ENCODE results near the gene MYL10. TPM values are rescaled to one million over a fixed set of nuclear protein-coding genes. Genes with fewer than 3 reads are reported as not detected.

MYL10 gene
- total RNA-seq, 2 experiments from 2014 or later = not detected

DNA sequence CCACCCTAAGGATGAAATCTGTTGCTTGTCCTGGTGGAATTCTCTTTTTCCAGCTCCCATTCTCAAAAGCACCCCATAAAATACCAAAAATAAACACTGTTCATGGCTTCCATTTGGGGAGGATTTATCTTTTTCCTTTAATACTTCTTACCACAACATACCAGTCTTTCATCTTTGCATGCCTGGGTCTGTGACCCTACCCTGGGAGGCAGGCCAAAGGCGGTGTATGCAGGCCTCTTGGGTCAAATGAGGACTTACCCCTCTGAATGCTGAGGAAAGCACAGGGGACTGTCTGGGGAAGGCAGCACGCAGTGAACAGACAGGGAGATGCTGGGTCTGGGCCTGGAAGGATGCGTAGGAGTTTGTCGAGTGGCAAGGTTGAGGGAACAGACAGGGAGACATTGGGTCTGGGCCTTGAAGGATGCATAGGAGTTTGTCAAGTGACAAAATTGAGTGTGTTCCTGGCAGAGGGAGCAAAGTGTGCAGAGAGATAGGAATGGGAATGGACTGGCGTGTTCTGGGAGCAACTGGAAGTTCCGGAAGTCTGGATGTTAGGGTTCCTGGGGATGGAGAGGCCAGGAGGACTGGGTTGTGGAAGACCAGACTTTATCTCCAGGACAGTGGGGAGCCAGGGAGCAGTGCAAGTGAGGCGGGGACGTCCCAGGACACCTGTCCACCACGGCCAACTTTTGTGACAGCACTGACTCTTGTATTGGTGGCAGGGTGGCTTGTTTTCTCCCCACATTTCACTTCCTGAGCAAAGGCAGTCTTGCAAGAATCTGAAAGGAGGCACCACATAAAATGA lies 40.8 kb downstream of the MYL10 start:
- H3K9me3 Mint-ChIP-seq (ENCODE audit: insufficient read depth) = no peaks in the 10 kb centered on the region
- ATAC-seq (no peak), DNase-seq (no peak)
- POLR2A ChIA-PET = interaction anchor here (0.6 kb wide), 1 partner anchor 274 kb away, joined by 3 read pairs; no protein-coding TSS in a partner anchor
- H3K27me3 Mint-ChIP-seq (ENCODE audit: low read depth) = no peaks in the 10 kb centered on the region
- H3K4me1 Mint-ChIP-seq (ENCODE audit: low read depth) = no peaks in the 10 kb centered on the region
- CTCF ChIA-PET = interaction anchor here (1.5 kb wide), 1 partner anchor 11 kb away, joined by 4 read pairs; no protein-coding TSS in a partner anchor
- no peak overlapping the region for H3K27ac Mint-ChIP-seq
- H3K4me3 Mint-ChIP-seq = no peak overlapping the region
- H3K36me3 Mint-ChIP-seq (ENCODE audit: low read depth) = no peaks in the 10 kb centered on the region

GRCh38 chr7:101586906-101587677 lies 42.0 kb downstream of the MYL10 start:
- Mint-ChIP-seq H3K27ac (no peak overlapping the region), H3K9me3 (ENCODE audit: insufficient read depth) (no peaks in the 10 kb centered on the region), H3K4me3 (no peak overlapping the region), H3K36me3 (ENCODE audit: low read depth) (no peaks in the 10 kb centered on the region), H3K4me1 (ENCODE audit: low read depth) (no peaks in the 10 kb centered on the region), H3K27me3 (ENCODE audit: low read depth) (no peaks in the 10 kb centered on the region)
- no peak for ATAC-seq
- CTCF ChIA-PET = interaction anchor here (1.5 kb wide), 1 partner anchor 10 kb away, joined by 4 read pairs; no protein-coding TSS in a partner anchor
- no peak for DNase-seq
- POLR2A ChIA-PET = no interaction called here

- DNase-seq = no peak
- ATAC-seq = no peak
- H3K4me3 Mint-ChIP-seq = no peak overlapping the region
- no peaks in the 10 kb centered on the region for H3K36me3 Mint-ChIP-seq (ENCODE audit: low read depth)
- H3K9me3 Mint-ChIP-seq (ENCODE audit: insufficient read depth) = no peaks in the 10 kb centered on the region
- ChIA-PET POLR2A (interaction anchor here (0.9 kb wide), 1 partner anchor 9 kb away, joined by 4 read pairs; no protein-coding TSS in a partner anchor), CTCF (interaction anchor here (1.5 kb wide), 1 partner anchor 9 kb away, joined by 4 read pairs; no protein-coding TSS in a partner anchor)
- H3K4me1 Mint-ChIP-seq (ENCODE audit: low read depth) = no peaks in the 10 kb centered on the region
- H3K27me3 Mint-ChIP-seq (ENCODE audit: low read depth) = no peaks in the 10 kb centered on the region
- no peak overlapping the region for H3K27ac Mint-ChIP-seq
These were observed 42.8 kb downstream of the MYL10 start for GRCh38 chr7:101586078-101586905.

DNA sequence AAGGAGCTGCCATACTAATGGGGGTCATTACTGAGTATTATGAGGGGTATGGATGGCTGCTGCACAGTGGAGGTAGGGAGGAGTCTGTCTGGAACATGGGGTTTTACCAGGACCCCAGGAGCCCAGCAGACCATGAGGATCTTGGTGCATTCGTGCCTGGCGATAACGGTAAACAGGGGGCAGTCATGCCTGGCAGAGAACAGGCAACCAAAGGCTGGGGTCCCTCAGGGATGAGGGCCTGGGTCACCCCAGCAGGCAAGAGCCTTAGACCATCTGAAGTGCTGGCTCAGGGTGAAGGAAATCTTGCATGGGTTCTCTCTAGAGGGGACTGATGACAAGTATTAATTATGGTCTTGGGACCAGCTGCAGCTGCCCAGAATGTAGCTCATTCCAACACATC lies 46.1 kb downstream of the MYL10 start:
- Mint-ChIP-seq H3K27me3 (ENCODE audit: low read depth) (peaks cover 2% of the 10 kb centered on the region), H3K4me3 (no peak overlapping the region), H3K4me1 (ENCODE audit: low read depth) (no peaks in the 10 kb centered on the region), H3K9me3 (ENCODE audit: insufficient read depth) (no peaks in the 10 kb centered on the region), H3K36me3 (ENCODE audit: low read depth) (no peaks in the 10 kb centered on the region), H3K27ac (no peak overlapping the region)
- ChIA-PET CTCF (no interaction called here), POLR2A (no interaction called here)
- ATAC-seq = no peak
- DNase-seq = no peak

DNA sequence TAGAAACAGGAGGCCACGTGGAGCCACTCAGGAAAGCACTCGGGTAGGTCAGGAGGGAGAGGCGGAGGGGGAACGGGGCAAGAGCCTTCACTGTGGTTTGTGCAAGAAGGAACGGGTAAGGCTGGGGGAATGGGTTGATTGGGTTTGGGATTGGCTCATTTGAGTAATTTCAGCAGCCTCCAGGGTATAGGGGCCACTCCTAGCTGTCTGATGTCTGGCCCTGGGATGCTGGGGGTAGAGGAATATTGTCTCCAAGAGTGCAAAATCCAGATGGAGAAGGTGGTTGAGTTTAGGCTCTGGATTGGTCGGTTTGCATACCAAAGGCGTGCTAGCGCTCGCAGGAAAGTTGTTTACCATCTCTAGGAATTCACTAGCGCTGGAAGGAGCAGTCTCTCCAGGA lies 47.2 kb downstream of the MYL10 start:
- H3K4me1 Mint-ChIP-seq (ENCODE audit: low read depth) = no peaks in the 10 kb centered on the region
- DNase-seq = no peak

DNA sequence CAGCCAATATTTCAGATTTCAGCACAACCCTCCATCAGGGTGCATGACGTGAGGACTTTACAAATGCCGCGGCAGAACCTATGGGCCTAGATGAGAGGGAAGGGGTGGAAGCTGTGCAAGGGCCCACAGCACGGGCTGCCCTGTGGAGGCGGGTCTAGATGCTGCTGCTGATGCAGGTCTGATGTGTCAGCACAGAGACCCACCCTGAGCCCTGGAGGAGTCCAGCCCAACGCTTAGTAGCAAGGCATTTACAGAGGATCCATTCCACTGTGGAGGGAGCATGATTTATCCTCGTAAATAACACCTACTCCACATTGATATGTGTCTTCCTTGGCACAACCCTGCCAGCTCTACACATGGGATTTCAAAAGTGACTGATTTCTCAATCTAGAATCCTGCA lies 48.5 kb downstream of the MYL10 start:
- H3K4me3 Mint-ChIP-seq = no peak overlapping the region
- ATAC-seq (no peak), DNase-seq (no peak)
- H3K27ac Mint-ChIP-seq = no peak overlapping the region
- H3K9me3 Mint-ChIP-seq (ENCODE audit: insufficient read depth) = no peaks in the 10 kb centered on the region
- H3K4me1 Mint-ChIP-seq (ENCODE audit: low read depth) = no peaks in the 10 kb centered on the region
- H3K27me3 Mint-ChIP-seq (ENCODE audit: low read depth) = peaks cover 4% of the 10 kb centered on the region
- no peaks in the 10 kb centered on the region for H3K36me3 Mint-ChIP-seq (ENCODE audit: low read depth)
- ChIA-PET CTCF (no interaction called here), POLR2A (interaction anchor here (0.6 kb wide), 1 partner anchor 26 kb away, joined by 4 read pairs; no protein-coding TSS in a partner anchor)

More for the DNA sequence above, 47.2 kb downstream of the MYL10 start:
- Mint-ChIP-seq H3K27ac (no peak overlapping the region), H3K4me3 (no peak overlapping the region), H3K9me3 (ENCODE audit: insufficient read depth) (no peaks in the 10 kb centered on the region), H3K36me3 (ENCODE audit: low read depth) (no peaks in the 10 kb centered on the region), H3K27me3 (ENCODE audit: low read depth) (peaks cover 2% of the 10 kb centered on the region)
- CTCF ChIA-PET = no interaction called here
- POLR2A ChIA-PET = no interaction called here
- no peak for ATAC-seq

GRCh38 chr7:101578552-101578951 lies 50.5 kb downstream of the MYL10 start:
- Mint-ChIP-seq H3K9me3 (ENCODE audit: insufficient read depth) (no peaks in the 10 kb centered on the region), H3K36me3 (ENCODE audit: low read depth) (no peaks in the 10 kb centered on the region), H3K4me3 (no peak overlapping the region), H3K27me3 (ENCODE audit: low read depth) (peaks cover 12% of the 10 kb centered on the region), H3K27ac (no peak overlapping the region), H3K4me1 (ENCODE audit: low read depth) (no peaks in the 10 kb centered on the region)
- POLR2A ChIA-PET = no interaction called here
- ATAC-seq = no peak
- DNase-seq = no peak
- CTCF ChIA-PET = interaction anchor here (0.6 kb wide), 1 partner anchor 489 kb away, joined by 4 read pairs; no protein-coding TSS in a partner anchor

DNA sequence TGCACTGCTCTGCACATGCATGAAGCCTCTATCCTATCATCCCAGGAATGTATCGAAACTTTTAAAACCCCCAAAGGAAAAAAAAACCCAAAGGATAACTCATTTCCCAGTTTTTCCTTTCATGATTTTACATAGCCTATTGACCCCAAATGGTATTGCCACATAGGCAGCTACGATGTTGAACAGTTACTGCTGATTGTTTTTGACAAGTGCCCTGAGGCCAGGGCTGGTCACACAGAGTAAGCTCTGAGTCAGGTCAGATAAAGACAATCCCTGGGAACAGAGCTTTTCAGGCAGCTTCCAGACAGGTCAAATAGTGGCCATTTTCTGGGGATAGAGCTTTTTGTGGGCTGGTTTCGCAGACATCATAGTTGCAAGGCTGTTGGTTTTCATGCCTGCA lies 52.1 kb downstream of the MYL10 start:
- CTCF ChIA-PET = interaction anchor here (1.1 kb wide), 1 partner anchor 10 kb away, joined by 4 read pairs; no protein-coding TSS in a partner anchor
- POLR2A ChIA-PET = no interaction called here
- Mint-ChIP-seq H3K36me3 (ENCODE audit: low read depth) (no peaks in the 10 kb centered on the region), H3K27me3 (ENCODE audit: low read depth) (peaks cover 17% of the 10 kb centered on the region), H3K9me3 (ENCODE audit: insufficient read depth) (no peaks in the 10 kb centered on the region), H3K4me1 (ENCODE audit: low read depth) (no peaks in the 10 kb centered on the region), H3K4me3 (no peak overlapping the region), H3K27ac (no peak overlapping the region)
- ATAC-seq = no peak
- DNase-seq = no peak

GRCh38 chr7:101575721-101576120 lies 53.4 kb downstream of the MYL10 start:
- no peak overlapping the region for H3K4me3 Mint-ChIP-seq
- no peak for ATAC-seq
- POLR2A ChIA-PET = no interaction called here
- no peak for DNase-seq
- no peaks in the 10 kb centered on the region for H3K36me3 Mint-ChIP-seq (ENCODE audit: low read depth)
- CTCF ChIA-PET = interaction anchor here (1.8 kb wide), 1 partner anchor 27 kb away, joined by 4 read pairs; no protein-coding TSS in a partner anchor
- H3K27me3 Mint-ChIP-seq (ENCODE audit: low read depth) = peaks cover 17% of the 10 kb centered on the region
- no peaks in the 10 kb centered on the region for H3K9me3 Mint-ChIP-seq (ENCODE audit: insufficient read depth)
- H3K27ac Mint-ChIP-seq = no peak overlapping the region
- H3K4me1 Mint-ChIP-seq (ENCODE audit: low read depth) = no peaks in the 10 kb centered on the region

- ATAC-seq = no peak
- Mint-ChIP-seq H3K27ac (no peak overlapping the region), H3K36me3 (ENCODE audit: low read depth) (no peaks in the 10 kb centered on the region), H3K4me1 (ENCODE audit: low read depth) (no peaks in the 10 kb centered on the region), H3K27me3 (ENCODE audit: low read depth) (peaks cover 20% of the 10 kb centered on the region), H3K4me3 (no peak overlapping the region), H3K9me3 (ENCODE audit: insufficient read depth) (no peaks in the 10 kb centered on the region)
- ChIA-PET POLR2A (no interaction called here), CTCF (interaction anchor here (1.8 kb wide), 1 partner anchor 28 kb away, joined by 4 read pairs; no protein-coding TSS in a partner anchor)
- no peak for DNase-seq
These were observed 53.9 kb downstream of the MYL10 start for GRCh38 chr7:101575168-101575567.

DNA sequence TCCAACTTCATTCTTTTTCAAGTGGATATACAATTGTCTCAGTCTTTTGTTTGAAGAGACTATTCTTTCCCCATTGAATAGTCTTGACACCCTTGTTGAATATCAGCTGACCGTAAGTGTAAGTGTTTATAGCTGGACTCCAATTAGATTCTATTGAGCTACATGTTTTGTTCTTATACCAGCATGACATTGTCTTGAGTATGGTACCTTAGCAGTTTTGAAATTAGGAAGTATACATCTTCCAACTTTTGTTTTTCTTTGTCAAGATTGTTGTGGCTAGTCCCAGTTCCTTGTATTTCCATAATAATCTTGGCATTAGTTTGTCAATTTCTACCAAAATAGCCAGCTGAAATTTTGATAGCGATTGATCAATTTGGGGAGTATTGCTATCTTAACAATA lies 56.9 kb downstream of the MYL10 start:
- Mint-ChIP-seq H3K4me1 (ENCODE audit: low read depth) (peaks cover 2% of the 10 kb centered on the region), H3K36me3 (ENCODE audit: low read depth) (no peaks in the 10 kb centered on the region), H3K4me3 (no peak overlapping the region), H3K27me3 (ENCODE audit: low read depth) (peaks cover 25% of the 10 kb centered on the region), H3K27ac (no peak overlapping the region), H3K9me3 (ENCODE audit: insufficient read depth) (peaks cover 5% of the 10 kb centered on the region)
- no peak for DNase-seq
- POLR2A ChIA-PET = no interaction called here
- CTCF ChIA-PET = interaction anchor here (1.2 to 1.3 kb wide), 2 partner anchors 30 to 665 kb away, joined by 3 to 4 read pairs; no protein-coding TSS in a partner anchor
- no peak for ATAC-seq
